ENCODE measurements around the gene TPX2.
"Not testable (repeated sequence)": the region's sequence is repeated elsewhere in the genome, so short reads cannot be mapped to it uniquely, and the experiment has no call there.

TPX2 gene

DNA sequence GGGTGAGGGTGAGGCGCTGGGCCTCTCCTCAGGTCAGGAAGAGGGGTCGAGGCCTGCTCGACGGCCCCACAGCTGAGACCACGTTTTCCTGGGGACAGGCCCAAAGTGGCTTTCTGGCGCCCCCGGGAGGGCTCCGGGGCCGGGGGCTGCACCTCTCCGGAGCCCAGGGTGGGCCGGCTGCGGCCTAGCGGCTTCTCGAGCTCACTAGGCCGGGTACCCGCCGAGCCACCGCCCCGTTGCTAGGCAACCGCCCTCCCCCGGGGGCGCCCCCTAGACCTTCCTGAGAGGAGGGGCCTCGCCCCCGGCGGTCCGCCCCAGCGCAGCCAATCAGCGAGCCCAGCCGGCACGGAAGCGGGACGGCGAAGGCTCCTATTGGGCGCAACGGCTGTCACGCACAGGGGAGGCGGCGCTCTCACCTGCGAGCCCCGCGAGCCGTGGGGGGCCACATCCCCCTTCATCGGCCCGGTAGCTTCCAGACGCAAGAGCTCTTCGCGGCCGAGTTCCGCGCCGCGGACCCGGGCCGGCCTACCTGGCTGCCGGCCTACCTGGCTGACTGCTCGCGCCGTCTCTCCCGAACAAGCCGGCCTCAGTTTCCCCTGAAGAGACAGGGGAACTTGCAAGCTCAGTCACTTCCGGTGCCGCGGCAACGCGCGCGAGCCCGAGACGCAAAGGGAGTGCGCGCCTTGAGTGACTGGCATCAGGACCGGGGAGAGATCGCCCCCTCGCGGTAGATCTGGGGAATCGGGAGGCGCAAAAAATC lies 15.6 kb upstream of the TPX2 start:
- Histone ChIP-seq H3K27me3 (ENCODE audit: control insufficient read depth, insufficient read depth, low read length) (no peaks in the 10 kb centered on the region), H3K4me3 (ENCODE audit: low read length) (peak overlapping the region; percentile 63), H3K27ac (ENCODE audit: low read length) (peak overlapping the region; percentile 91), H3K4me1 (ENCODE audit: control insufficient read depth, low read depth, low read length) (peaks cover 34% of the 10 kb centered on the region), H3K9me3 (ENCODE audit: control insufficient read depth, low read depth, low read length) (no peaks in the 10 kb centered on the region), H3K36me3 (ENCODE audit: control insufficient read depth, low read depth, low read length) (peaks cover 19% of the 10 kb centered on the region), H3K9ac (ENCODE audit: low read length) (peak overlapping the region; percentile 90)

DNA sequence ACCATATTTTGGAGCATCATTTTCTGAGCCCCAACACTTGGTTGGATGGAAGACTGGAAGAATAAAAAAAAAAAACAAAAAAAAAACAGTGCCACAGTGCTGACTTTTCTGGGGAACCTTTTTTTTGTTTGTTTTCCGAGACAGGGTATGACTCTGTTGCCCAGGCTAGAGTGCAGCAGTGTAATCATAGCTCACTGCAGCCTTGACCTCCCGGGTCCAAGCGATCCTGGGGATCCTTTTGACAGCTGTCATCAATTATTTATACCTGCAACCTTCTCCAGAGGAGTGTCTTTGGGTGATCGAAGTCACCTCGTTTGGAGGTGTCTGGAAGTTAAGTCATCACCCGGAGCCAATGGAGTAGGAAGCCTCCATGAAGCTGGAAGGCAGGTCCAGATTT lies 7.8 kb upstream of the TPX2 start:
- Histone ChIP-seq H3K36me3 (ENCODE audit: control insufficient read depth, low read depth, low read length) (no peaks in the 10 kb centered on the region), H3K9ac (ENCODE audit: low read length) (no peak overlapping the region), H3K9me3 (ENCODE audit: control insufficient read depth, low read depth, low read length) (no peaks in the 10 kb centered on the region), H3K4me3 (ENCODE audit: low read length) (no peak overlapping the region), H3K27me3 (ENCODE audit: control insufficient read depth, insufficient read depth, low read length) (no peaks in the 10 kb centered on the region), H3K27ac (ENCODE audit: low read length) (no peak overlapping the region), H3K4me1 (ENCODE audit: control insufficient read depth, low read depth, low read length) (no peaks in the 10 kb centered on the region)

DNA sequence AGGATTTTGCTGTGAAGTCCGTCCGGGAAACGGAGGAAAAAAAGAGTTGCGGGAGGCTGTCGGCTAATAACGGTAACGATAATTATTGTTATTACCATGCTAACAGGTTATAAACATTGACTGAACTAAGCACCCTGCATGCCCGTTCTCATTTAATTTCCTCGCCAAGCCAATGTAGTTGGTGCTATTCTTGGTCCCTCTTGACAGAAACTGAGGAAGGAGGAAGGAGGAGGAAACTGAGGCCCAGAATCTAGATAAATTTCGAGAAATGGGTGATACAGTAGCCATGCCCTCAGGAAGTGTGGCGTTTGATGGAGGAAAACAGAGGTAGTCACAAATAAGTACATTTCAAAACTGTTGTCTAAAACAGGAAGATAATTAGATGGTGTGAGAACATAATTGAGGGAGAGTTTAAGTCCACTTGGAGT lies 474 bp downstream of the TPX2 start:
- Histone ChIP-seq H3K36me3 (ENCODE audit: control insufficient read depth, low read depth, low read length) (peaks cover 14% of the 10 kb centered on the region), H3K27me3 (ENCODE audit: control insufficient read depth, insufficient read depth, low read length) (no peaks in the 10 kb centered on the region), H3K4me3 (ENCODE audit: low read length) (peak overlapping the region; percentile 98), H3K4me1 (ENCODE audit: control insufficient read depth, low read depth, low read length) (peaks cover 10% of the 10 kb centered on the region), H3K9ac (ENCODE audit: low read length) (peak overlapping the region; percentile 90), H3K9me3 (ENCODE audit: control insufficient read depth, low read depth, low read length) (no peaks in the 10 kb centered on the region), H3K27ac (ENCODE audit: low read length) (no peak overlapping the region)

DNA sequence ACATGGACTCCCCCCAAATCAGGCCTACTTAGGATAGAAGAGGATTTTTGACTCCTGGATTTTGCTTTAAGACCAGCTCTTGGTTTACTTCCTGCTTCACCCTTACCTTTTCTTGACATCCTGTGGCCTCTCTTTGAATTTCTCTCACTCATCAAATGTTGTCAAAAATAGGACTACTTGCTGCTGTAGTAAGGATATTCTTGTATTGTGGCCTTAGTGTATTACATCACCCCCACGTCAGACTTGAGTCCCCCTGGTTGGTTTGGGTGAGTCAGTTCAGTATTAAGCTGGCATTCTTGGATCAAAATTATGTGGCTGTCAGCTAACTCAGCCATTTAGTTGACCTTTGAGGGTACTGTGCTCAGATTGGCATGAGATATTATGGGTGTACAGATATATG lies 1.1 kb downstream of the TPX2 start:
- Histone ChIP-seq H3K27ac (ENCODE audit: low read length) (no peak overlapping the region), H3K27me3 (ENCODE audit: control insufficient read depth, insufficient read depth, low read length) (no peaks in the 10 kb centered on the region), H3K9ac (ENCODE audit: low read length) (peak overlapping the region; percentile 90), H3K9me3 (ENCODE audit: control insufficient read depth, low read depth, low read length) (no peaks in the 10 kb centered on the region), H3K36me3 (ENCODE audit: control insufficient read depth, low read depth, low read length) (peaks cover 21% of the 10 kb centered on the region), H3K4me1 (ENCODE audit: control insufficient read depth, low read depth, low read length) (peaks cover 10% of the 10 kb centered on the region), H3K4me3 (ENCODE audit: low read length) (peak overlapping the region; percentile 98)

DNA sequence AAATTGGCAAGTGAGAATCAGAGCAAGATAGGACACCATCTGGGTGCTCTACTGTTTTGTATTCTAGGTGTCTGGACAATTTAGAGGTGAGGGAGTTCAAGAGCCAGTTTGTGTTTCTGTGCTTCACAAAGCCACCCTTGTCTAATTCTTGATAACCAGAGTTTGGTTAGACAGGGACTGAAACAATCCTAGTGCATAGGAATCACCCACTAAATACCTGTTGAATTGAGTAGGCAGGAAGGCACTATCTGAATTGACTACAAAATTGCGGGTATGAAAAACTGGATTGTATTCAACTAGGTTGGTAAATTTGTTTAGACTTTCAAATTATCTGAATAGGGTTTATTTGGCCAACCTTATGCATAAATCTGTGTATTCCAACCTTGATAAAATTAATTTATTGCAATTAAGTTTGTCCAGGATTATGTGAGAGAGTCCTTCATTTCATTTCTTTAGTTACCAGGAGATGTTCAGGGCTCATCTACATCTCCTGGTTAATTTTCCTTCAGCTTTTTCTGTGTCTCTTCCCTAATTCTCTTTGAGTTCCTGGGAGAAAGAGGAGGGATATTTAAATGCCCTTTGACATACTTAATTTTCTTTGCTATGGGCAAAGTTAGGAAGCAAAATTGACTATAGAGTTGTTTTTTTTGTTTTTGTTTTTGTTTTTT lies 1.7 kb downstream of the TPX2 start:
- H3K36me3 ChIP-seq (ENCODE audit: control insufficient read depth, low read depth, low read length) = peaks cover 27% of the 10 kb centered on the region
- no peaks in the 10 kb centered on the region for H3K27me3 ChIP-seq (ENCODE audit: control insufficient read depth, insufficient read depth, low read length)
- H3K9ac ChIP-seq (ENCODE audit: low read length) = peak overlapping the region; percentile 90
- H3K4me1 ChIP-seq (ENCODE audit: control insufficient read depth, low read depth, low read length) = peaks cover 10% of the 10 kb centered on the region
- H3K4me3 ChIP-seq (ENCODE audit: low read length) = peak overlapping the region; percentile 98
- no peaks in the 10 kb centered on the region for H3K9me3 ChIP-seq (ENCODE audit: control insufficient read depth, low read depth, low read length)
- H3K27ac ChIP-seq (ENCODE audit: low read length) = no peak overlapping the region

DNA sequence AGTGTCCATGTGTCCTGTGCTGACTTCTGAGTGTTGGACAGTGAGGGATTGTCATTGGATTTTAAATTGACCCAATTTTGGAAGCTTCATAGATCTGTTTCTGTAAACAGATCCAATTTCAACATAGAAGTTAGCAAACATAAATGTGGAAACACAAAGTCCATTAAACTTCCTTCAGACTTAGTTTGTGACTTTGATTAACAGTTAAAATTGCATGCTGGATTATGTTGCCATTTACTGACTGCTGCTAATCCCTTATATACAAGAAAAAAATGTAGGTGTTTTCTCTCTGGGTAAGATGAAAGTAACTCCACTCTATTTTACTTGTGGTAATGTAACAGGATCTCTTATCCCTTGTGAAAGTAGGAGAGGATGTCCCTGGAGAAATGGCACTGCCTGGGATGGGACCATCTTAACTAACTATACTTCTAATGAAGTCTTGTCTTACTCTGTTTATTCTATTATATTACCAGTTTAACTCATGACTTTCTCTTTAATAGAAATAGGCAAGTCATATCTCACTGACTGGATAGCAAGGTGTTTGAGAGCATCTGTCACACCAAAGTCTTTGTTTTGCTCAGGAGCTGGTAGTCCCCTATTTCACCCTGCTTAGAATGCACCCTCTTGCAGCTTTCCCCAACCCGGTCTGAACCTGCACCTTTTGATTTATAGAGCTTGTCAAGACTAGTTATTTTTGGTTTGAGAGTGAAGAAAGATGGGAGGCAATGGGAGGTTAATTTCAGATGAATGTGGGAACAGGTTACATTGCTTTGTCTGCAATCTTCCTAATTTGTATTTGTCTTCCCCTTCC lies 7.2 kb downstream of the TPX2 start:
- Histone ChIP-seq H3K36me3 (ENCODE audit: control insufficient read depth, low read depth, low read length) (peaks cover 39% of the 10 kb centered on the region), H3K27me3 (ENCODE audit: control insufficient read depth, insufficient read depth, low read length) (no peaks in the 10 kb centered on the region), H3K9me3 (ENCODE audit: control insufficient read depth, low read depth, low read length) (no peaks in the 10 kb centered on the region), H3K4me1 (ENCODE audit: control insufficient read depth, low read depth, low read length) (no peaks in the 10 kb centered on the region), H3K4me3 (ENCODE audit: low read length) (no peak overlapping the region), H3K27ac (ENCODE audit: low read length) (no peak overlapping the region), H3K9ac (ENCODE audit: low read length) (no peak overlapping the region)

DNA sequence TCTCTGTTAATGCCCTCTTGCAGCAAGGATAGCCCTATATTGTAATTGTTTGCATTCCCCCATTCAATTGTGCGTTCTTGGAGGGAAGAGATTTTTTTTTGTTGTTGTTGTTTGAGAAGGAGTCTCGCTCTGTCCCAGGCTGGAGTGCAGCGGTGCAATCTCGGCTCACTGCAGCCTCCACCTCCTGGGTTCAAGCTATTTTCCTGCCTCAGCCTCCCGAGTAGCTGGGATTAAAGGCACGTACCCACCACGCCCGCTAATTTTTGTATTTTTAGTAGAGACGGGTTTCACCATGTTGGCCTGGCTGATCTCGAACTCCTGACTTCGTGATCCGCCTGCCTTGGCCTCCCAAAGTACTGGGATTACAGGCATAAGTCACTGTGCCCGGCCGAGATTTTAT lies 7.9 kb downstream of the TPX2 start:
- H3K27ac ChIP-seq (ENCODE audit: low read length); H3K9ac ChIP-seq (ENCODE audit: low read length); H3K4me3 ChIP-seq (ENCODE audit: low read length); H3K9me3 ChIP-seq (ENCODE audit: control insufficient read depth, low read depth, low read length); H3K4me1 ChIP-seq (ENCODE audit: control insufficient read depth, low read depth, low read length); H3K27me3 ChIP-seq (ENCODE audit: control insufficient read depth, insufficient read depth, low read length): not testable (repeated sequence)
- H3K36me3 ChIP-seq (ENCODE audit: control insufficient read depth, low read depth, low read length) = peaks cover 39% of the 10 kb centered on the region

DNA sequence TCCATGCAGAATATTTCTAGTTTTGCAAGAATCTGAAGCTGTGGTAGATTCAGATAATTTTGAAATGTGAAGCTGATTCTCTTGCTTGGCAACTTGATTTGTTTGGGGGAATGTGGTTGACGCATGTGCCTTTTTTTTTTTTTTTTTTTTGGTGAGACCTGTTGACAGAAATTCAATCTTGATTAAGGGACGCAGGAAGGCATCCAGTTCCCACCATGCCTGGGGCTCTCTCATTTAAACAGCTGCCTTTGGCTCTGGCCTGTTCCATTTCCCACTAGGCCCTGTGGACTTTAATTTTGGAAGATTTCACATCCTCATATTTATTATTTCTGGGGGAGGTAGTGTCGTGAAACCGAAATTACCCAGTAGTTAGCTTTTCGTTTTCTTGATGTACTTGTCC lies 8.6 kb downstream of the TPX2 start:
- Histone ChIP-seq H3K9ac (ENCODE audit: low read length) (no peak overlapping the region), H3K4me3 (ENCODE audit: low read length) (no peak overlapping the region), H3K36me3 (ENCODE audit: control insufficient read depth, low read depth, low read length) (peaks cover 33% of the 10 kb centered on the region)

DNA sequence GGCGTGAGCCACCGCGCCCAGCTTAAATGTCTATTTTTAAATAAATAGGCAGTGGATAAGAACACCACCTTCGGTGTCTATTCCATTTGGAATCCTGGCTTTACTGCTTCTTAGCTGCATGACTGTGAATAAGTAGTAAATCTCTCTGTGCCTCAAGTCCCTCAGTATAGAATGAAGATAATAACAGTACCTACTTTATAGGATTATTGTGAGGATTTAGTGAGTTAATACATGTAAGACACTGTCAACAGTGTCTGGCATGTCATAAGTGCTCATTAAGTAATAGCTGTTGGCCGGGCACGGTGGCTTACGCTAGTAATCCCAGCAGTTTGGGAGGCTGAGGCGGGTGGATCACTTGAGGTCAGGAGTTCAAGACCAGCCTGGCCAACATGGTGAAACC lies 10.1 kb downstream of the TPX2 start:
- Histone ChIP-seq H3K9me3 (ENCODE audit: control insufficient read depth, low read depth, low read length) (no peaks in the 10 kb centered on the region), H3K27me3 (ENCODE audit: control insufficient read depth, insufficient read depth, low read length) (no peaks in the 10 kb centered on the region), H3K9ac (ENCODE audit: low read length) (no peak overlapping the region), H3K4me3 (ENCODE audit: low read length) (no peak overlapping the region), H3K36me3 (ENCODE audit: control insufficient read depth, low read depth, low read length) (peaks cover 32% of the 10 kb centered on the region), H3K27ac (ENCODE audit: low read length) (no peak overlapping the region), H3K4me1 (ENCODE audit: control insufficient read depth, low read depth, low read length) (no peaks in the 10 kb centered on the region)

More for the DNA sequence above, 8.6 kb downstream of the TPX2 start:
- Histone ChIP-seq H3K4me1 (ENCODE audit: control insufficient read depth, low read depth, low read length) (no peaks in the 10 kb centered on the region), H3K9me3 (ENCODE audit: control insufficient read depth, low read depth, low read length) (no peaks in the 10 kb centered on the region), H3K27ac (ENCODE audit: low read length) (no peak overlapping the region), H3K27me3 (ENCODE audit: control insufficient read depth, insufficient read depth, low read length) (no peaks in the 10 kb centered on the region)

DNA sequence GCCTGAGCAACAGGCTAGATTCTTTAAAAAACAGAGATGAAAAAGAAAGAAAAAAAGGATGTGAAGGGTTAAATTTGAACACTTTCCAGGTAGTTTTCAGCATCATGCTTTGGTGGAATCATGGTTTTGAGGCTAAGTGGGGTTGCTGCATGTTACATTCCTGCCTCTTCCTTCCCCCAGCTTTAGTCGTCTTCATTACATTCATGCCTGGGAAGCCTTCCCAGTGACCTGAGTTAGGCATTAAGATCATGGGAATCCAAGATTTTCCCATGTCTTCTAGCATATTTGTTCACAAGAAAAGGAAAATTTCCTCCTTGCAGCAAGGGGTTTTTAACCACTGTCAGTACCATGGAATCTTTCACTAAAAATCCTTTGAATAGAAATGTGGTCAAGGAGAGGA lies 12.0 kb downstream of the TPX2 start:
- Histone ChIP-seq H3K36me3 (ENCODE audit: control insufficient read depth, low read depth, low read length) (peaks cover 13% of the 10 kb centered on the region), H3K9ac (ENCODE audit: low read length) (no peak overlapping the region)

DNA sequence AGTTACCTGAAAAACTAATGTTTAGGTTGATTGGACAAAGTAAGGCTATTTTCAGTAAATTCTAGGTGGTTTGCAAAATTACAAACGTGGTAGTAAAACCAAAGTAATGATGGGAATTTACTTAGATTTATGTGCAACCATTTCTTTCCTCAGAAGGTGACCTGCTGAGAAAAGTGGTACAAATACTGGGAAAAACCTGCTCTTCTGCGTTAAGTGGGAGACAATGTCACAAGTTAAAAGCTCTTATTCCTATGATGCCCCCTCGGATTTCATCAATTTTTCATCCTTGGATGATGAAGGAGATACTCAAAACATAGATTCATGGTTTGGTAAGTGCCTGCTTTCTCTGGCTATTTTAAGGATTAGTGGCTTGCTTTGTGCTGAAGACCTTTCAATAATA lies 18.2 kb downstream of the TPX2 start:
- no peaks in the 10 kb centered on the region for H3K9me3 ChIP-seq (ENCODE audit: control insufficient read depth, low read depth, low read length)
- no peaks in the 10 kb centered on the region for H3K27me3 ChIP-seq (ENCODE audit: control insufficient read depth, insufficient read depth, low read length)
- no peak overlapping the region for H3K4me3 ChIP-seq (ENCODE audit: low read length)
- peaks cover 43% of the 10 kb centered on the region for H3K36me3 ChIP-seq (ENCODE audit: control insufficient read depth, low read depth, low read length)
- H3K27ac ChIP-seq (ENCODE audit: low read length) = no peak overlapping the region
- H3K4me1 ChIP-seq (ENCODE audit: control insufficient read depth, low read depth, low read length) = no peaks in the 10 kb centered on the region
- no peak overlapping the region for H3K9ac ChIP-seq (ENCODE audit: low read length)

More for the DNA sequence above, 12.0 kb downstream of the TPX2 start:
- no peak overlapping the region for H3K27ac ChIP-seq (ENCODE audit: low read length)
- H3K4me1 ChIP-seq (ENCODE audit: control insufficient read depth, low read depth, low read length) = no peaks in the 10 kb centered on the region
- no peaks in the 10 kb centered on the region for H3K9me3 ChIP-seq (ENCODE audit: control insufficient read depth, low read depth, low read length)
- H3K27me3 ChIP-seq (ENCODE audit: control insufficient read depth, insufficient read depth, low read length) = no peaks in the 10 kb centered on the region
- no peak overlapping the region for H3K4me3 ChIP-seq (ENCODE audit: low read length)
